Tibial artery (tissue), 4 donors: ENCODE measurements around the gene ATG7.

ENCODE experiments used
- DNase-seq, 2 donors: peaks; one replicate each; pipeline ENCODE4 v3.0.0-alpha.2; 2019
- H3K27ac ChIP-seq, 2 donors: fragments of 200-600 bp; sonication (generic) in 1 of 2; 1 replicate in 1 of 2; 2 replicates in 1 of 2; pipeline ENCODE4 v1.5.1; 2018 to 2019; ENCODE audit warnings: mild to moderate bottlenecking in 1 of 2
- H3K27me3 ChIP-seq, 2 donors: fragments of 200-600 bp; sonication (generic) in 1 of 2; one replicate each; pipeline versions ENCODE4 v1.5.1 to v1.6.0; 2016 to 2019
- H3K36me3 ChIP-seq, 3 donors: fragments of 200-600 bp; sonication (generic) in 2 of 3; one replicate each; pipeline ENCODE4 v1.5.1; 2016 to 2019; ENCODE audit warnings: mild to moderate bottlenecking in 2 of 3
- H3K4me1 ChIP-seq, 4 donors: fragments of 200-600 bp; sonication (generic) in 2 of 4; 1 replicate in 3 of 4; 2 replicates in 1 of 4; pipeline ENCODE4 v1.5.1; 2016 to 2019
- H3K4me3 ChIP-seq, 2 donors: fragments of 200-600 bp; sonication (generic) in 1 of 2; 1 replicate in 1 of 2; 2 replicates in 1 of 2; pipeline ENCODE4 v1.5.1; 2018 to 2019; ENCODE audit warnings: mild to moderate bottlenecking in 2 of 2
- H3K9me3 ChIP-seq, 3 donors: fragments of 200-600 bp; sonication (generic) in 1 of 3; one replicate each; pipeline ENCODE4 v1.5.1; 2016 to 2019
- intact Hi-C: fragments of 100-400 bp; cut with DNase I; formaldehyde crosslinking; loops from one replicate; pipeline ENCODE4 v1.15.0; 2023; ENCODE audit warnings: low total_unique reads
- TF ChIP-seq, protein P1 (sequence below), 2 experiments: fragments of 200-600 bp in 1 of 2; fragments of 450-650 bp in 1 of 2; IDR thresholded peaks; one replicate each; pipeline ENCODE4 v1.5.1; 2017 to 2019; ENCODE audit warnings: antibody characterized with exemption in 2 of 2, mild to moderate bottlenecking in 1 of 2, moderate library complexity in 1 of 2

The ATG7 gene

DNA sequence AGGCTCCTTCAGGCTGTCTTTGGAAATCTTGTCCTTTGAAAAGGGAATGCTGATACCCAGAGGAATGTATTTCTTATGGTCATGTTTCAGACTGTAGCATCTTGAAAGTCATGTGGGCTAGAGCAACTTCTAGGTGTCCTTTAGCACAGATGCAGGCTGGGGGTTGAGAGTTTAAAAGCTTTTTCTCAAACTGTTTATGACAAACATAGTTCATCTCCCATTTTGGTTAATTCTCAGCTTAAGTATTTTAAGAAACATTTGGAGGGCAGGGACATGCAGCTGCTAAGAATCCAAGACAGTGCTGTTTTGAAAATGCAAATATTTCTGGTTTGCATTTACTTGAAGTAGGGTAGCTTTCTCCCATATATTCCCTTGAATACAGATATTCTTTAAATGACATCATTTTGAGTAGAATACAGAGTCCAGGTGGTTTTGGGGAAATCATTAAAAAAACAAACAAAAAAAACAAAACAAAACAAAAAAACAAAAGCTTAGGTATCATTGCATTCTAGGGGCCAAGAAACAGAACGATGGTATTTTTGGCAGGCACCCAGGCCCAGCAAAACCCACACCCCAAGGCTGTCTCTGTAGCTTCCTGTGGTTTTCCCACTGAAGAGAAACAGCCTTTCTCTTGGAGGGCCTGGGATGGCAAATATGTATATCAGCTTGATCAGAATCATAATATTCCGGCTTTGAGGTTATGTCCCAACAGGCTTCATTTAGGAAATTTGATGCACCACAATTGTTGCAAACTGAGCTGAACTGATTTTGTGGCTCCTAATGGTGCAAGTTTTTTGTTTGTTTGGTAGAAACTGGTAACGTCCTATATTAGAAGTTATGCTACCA, 120.0 kb downstream of the ATG7 start:
- H3K27ac ChIP-seq: no peak overlapping the region

DNA sequence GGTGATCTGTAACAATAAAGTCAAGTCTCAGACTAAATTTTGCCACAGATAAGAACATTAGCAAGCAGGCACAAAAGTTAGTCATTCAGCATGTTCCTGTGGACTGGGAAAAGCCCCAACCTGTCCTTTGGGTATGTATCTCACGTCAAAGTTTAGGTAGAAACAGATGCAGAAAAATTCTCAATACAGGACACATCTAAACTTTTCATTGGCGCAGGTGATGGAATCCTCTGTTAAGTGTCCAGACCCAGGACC, 120.6 kb downstream of the ATG7 start:
- Histone ChIP-seq H3K36me3 (no peaks in the 10 kb centered on the region), H3K4me3 (no peak overlapping the region), H3K4me1 (peaks cover 0 to 26% (median 3%) of the 10 kb centered on the region in 4 donors), H3K27me3 (no peaks in the 10 kb centered on the region), H3K9me3 (no peaks in the 10 kb centered on the region), H3K27ac (no peak overlapping the region)
- intact Hi-C loops: no loop called here
- no peak for DNase-seq
- TF ChIP-seq, protein P1, sequence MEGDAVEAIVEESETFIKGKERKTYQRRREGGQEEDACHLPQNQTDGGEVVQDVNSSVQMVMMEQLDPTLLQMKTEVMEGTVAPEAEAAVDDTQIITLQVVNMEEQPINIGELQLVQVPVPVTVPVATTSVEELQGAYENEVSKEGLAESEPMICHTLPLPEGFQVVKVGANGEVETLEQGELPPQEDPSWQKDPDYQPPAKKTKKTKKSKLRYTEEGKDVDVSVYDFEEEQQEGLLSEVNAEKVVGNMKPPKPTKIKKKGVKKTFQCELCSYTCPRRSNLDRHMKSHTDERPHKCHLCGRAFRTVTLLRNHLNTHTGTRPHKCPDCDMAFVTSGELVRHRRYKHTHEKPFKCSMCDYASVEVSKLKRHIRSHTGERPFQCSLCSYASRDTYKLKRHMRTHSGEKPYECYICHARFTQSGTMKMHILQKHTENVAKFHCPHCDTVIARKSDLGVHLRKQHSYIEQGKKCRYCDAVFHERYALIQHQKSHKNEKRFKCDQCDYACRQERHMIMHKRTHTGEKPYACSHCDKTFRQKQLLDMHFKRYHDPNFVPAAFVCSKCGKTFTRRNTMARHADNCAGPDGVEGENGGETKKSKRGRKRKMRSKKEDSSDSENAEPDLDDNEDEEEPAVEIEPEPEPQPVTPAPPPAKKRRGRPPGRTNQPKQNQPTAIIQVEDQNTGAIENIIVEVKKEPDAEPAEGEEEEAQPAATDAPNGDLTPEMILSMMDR (IDR thresholded peaks at IDR 0.05): no peak

More for the DNA sequence above, 120.0 kb downstream of the ATG7 start:
- Histone ChIP-seq H3K4me3 (no peak overlapping the region), H3K36me3 (no peaks in the 10 kb centered on the region), H3K9me3 (no peaks in the 10 kb centered on the region), H3K4me1 (peaks cover 0 to 26% (median 3%) of the 10 kb centered on the region in 4 donors), H3K27me3 (no peaks in the 10 kb centered on the region)
- intact Hi-C loops: no loop called here
- TF ChIP-seq, protein P1 (IDR thresholded peaks at IDR 0.05): no peak
- no peak for DNase-seq

DNA sequence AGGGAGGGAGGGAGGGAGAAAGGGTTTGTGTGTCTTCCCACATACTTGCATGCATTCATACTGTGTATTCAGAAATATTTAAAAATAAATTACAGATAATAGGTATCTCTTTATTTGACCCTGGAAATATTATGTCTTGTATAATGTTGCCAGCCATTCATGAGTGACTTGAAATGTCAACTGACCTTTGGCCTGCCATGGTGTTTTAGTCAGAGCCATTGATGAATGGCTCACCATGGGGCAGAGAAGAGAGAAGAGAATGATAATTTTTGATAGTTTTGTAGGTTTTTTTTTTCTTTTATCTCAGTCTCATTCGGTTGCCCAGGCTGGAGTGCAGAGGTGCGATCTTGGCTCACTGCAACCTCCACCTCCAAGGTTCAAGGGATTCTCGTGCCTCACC, 121.2 kb downstream of the ATG7 start:
- Histone ChIP-seq H3K27ac (no peak overlapping the region), H3K36me3 (no peaks in the 10 kb centered on the region), H3K27me3 (no peaks in the 10 kb centered on the region), H3K4me1 (peaks cover 0 to 26% (median 3%) of the 10 kb centered on the region in 4 donors), H3K4me3 (no peak overlapping the region), H3K9me3 (no peaks in the 10 kb centered on the region)
- DNase-seq: no peak
- TF ChIP-seq, protein P1 (IDR thresholded peaks at IDR 0.05): no peak
- intact Hi-C loops: no loop called here

DNA sequence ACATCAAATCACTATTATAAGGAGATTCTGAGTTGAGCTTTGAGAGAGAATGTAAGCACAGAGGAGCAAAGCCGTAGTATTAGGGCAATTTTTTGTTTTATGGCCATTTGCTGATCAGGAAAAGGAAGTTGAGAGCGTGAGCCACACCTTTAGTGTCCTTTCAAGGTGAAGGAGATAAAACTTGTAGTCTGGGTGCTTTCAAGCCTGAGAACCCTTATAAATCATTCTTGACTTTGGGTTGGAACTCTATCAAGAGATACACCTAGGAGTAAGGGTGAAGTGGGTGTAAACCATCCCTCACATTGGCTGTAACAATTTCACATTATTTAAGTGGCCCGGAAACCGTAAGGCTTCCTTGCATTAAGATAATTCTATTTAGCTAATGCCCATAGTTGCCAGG, 122.2 kb downstream of the ATG7 start:
- intact Hi-C loops: no loop called here
- H3K36me3 ChIP-seq: no peaks in the 10 kb centered on the region
- H3K4me3 ChIP-seq: no peak overlapping the region
- TF ChIP-seq, protein P1 (IDR thresholded peaks at IDR 0.05): no peak
- H3K4me1 ChIP-seq: peaks cover 0 to 26% (median 3%) of the 10 kb centered on the region in 4 donors
- no peak overlapping the region for H3K27ac ChIP-seq
- DNase-seq: no peak
- H3K27me3 ChIP-seq: no peaks in the 10 kb centered on the region
- no peaks in the 10 kb centered on the region for H3K9me3 ChIP-seq

DNA sequence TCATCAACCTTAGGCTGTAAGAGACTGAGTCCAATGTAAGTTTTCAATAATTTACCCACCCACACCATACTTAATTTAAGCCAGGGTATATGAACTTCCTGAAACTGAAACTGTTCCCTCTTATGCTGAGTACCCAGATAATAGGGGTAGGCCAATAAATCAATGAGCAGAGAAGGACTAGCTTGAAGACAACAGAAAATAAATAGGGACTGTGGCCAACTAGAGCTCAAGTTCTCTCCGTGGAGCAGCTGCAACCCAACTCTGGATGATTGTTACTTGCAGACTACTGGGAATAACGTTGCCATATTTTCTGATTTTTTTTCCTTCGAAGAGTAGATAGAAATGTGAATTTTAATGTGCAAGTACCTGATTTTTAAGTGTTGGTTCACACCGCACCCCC, 128.0 kb downstream of the ATG7 start:
- no peak overlapping the region for H3K27ac ChIP-seq
- DNase-seq: no peak
- peaks cover 0 to 6% (median 0%) of the 10 kb centered on the region in 3 donors for H3K36me3 ChIP-seq
- no peaks in the 10 kb centered on the region for H3K4me1 ChIP-seq
- TF ChIP-seq, protein P1 (IDR thresholded peaks at IDR 0.05): no peak
- H3K4me3 ChIP-seq: no peak overlapping the region
- H3K9me3 ChIP-seq: no peaks in the 10 kb centered on the region
- intact Hi-C loops: no loop called here
- H3K27me3 ChIP-seq: no peaks in the 10 kb centered on the region
